ENCODE results near the gene CLSTN2.

The CLSTN2 gene

DNA sequence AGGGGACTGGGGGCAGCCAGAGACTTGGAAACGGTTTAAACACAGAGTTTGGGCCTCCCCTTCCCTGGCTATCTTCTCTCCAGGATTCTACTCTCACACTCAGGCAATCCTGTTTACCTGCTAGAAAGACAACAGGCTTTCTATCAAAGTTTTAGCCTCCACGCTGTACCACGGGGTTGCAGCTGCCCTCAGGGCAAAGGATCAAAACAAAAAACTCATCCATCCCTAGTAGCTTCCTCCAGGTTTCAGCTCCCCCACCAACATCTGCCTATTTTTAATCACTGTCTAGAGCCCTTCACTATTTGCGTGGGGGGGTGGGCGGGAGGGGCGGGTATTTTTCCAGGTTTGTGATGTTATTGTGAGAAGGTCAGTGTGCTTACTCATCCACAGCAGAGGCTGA, 456.1 kb downstream of the CLSTN2 start:
- FAIRE-seq = no peak
- DNase-seq (ENCODE audit: insufficient read length, low spot score) = no peak
- TF ChIP-seq SPI1 (IDR thresholded peaks at IDR 0.05; ENCODE audit: low read depth, low read length) (no peak), POLR2A (IDR thresholded peaks at IDR 0.05; ENCODE audit: low read depth, low read length) (no peak), PAX5 (IDR thresholded peaks at IDR 0.05; ENCODE audit: insufficient read depth, low read length, severe bottlenecking) (no peak), POLR2AphosphoS5 (IDR thresholded peaks at IDR 0.05; ENCODE audit: low read depth, low read length) (no peak), POU2F2 (IDR thresholded peaks at IDR 0.05; ENCODE audit: low read depth, low read length) (no peak), TAF1 (IDR thresholded peaks at IDR 0.05; ENCODE audit: low read depth, low read length) (no peak)

DNA sequence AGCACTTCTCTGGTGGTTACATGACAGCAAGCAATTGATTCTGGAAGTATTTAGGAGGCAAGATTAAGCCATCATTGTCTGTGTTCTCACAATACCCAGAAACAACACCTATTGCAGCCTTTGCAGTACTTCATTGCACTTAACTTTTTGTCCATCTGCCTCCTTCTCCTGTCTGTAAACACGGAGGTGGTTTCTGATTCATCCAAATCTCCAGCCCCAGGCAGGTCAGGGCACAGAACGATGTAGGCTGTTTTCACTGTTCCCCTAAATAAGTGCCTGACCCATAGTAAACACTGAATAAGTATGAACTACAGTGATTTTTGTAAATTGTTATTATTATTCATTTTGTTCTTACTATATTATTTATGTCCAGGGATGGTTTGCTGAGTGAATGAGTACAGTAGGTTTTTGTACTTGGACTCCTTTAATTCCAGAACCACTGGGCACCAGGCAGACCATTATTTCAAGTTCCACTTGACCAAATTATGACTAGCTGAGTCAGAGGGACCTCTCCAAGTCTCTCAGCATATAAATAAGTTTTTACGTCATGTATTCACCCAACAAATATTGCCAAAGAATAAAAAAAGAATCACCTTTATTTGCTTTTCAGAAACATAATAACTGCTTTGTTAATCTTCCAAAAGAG, 459.6 kb downstream of the CLSTN2 start:
- no peak for DNase-seq (ENCODE audit: insufficient read length, low spot score)
- no peak for TF ChIP-seq POLR2AphosphoS5 (IDR thresholded peaks at IDR 0.05; ENCODE audit: low read depth, low read length)
- no peak for TF ChIP-seq POLR2A (IDR thresholded peaks at IDR 0.05; ENCODE audit: low read depth, low read length)
- TF ChIP-seq TAF1 (IDR thresholded peaks at IDR 0.05; ENCODE audit: low read depth, low read length) = no peak
- TF ChIP-seq POU2F2 (IDR thresholded peaks at IDR 0.05; ENCODE audit: low read depth, low read length) = no peak
- FAIRE-seq = no peak

DNA sequence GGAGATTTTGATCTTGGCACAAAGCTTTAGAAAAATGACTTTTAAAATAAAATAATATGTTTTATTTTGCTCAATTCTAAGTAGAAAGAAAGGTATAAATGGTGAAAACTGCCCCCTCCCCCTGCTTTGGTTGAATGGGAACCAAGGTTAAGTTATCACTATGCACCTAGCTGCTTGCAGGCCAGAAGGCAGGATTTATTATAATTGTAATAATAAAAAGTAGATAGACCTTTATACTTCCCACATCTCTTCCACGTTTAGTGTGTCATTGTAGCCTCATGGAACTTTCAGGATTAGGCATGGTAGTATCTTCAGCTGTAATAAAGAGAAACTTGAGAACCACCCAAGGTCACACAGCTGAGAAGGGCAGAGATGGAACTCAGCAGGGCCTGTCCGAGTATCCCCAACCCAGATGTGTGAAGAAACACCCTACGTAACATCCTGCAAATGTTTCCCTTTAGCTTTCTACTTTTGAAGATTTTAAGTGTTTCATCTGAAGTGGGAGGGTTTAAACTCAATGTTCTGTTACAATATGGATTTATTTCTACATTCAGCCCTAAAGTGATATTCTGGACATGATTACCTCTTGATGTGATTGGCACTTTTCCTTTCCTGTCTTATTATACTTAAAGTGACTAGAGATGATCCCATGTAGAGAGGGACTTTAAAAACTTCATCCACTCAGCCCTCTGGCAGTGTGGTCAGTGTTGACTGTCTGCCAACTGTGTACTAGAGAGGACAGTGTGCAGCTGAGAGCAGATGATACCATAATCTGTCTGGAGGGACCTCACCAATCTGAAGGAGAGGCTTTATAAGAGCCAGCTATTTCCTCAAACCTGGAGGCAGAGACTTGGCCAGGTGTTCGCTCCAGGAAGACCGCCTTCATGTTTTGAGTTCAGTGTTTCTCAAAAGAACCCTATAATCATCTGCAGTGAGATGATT, 460.4 kb downstream of the CLSTN2 start:
- no peak for DNase-seq (ENCODE audit: insufficient read length, low spot score)
- no peak for TF ChIP-seq SPI1 (IDR thresholded peaks at IDR 0.05; ENCODE audit: low read depth, low read length)
- no peak for TF ChIP-seq TAF1 (IDR thresholded peaks at IDR 0.05; ENCODE audit: low read depth, low read length)
- TF ChIP-seq POLR2AphosphoS5 (IDR thresholded peaks at IDR 0.05; ENCODE audit: low read depth, low read length) = no peak
- TF ChIP-seq POU2F2 (IDR thresholded peaks at IDR 0.05; ENCODE audit: low read depth, low read length) = no peak
- no peak for TF ChIP-seq PAX5 (IDR thresholded peaks at IDR 0.05; ENCODE audit: insufficient read depth, low read length, severe bottlenecking)
- no peak for TF ChIP-seq POLR2A (IDR thresholded peaks at IDR 0.05; ENCODE audit: low read depth, low read length)
- no peak for FAIRE-seq

DNA sequence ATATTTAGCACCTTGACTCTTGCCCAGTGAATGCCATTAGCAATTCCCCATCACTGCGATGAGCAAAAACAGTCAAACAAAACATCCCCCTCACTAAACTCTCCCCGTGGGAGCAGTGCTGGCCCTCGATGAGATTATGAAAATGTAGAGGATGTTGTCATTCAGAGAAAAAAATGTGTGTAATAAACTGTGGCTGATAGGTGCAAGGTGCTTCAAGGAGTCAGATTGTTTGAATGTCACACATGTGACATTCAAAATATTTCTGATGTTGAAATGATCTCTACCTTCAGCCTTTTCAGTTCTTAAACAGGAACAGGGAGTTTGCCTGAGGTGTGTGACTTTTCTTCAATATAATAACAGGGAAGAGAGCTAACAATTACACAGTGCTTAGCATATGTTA, 461.1 kb downstream of the CLSTN2 start:
- TF ChIP-seq POU2F2 (IDR thresholded peaks at IDR 0.05; ENCODE audit: low read depth, low read length) = no peak
- no peak for TF ChIP-seq SPI1 (IDR thresholded peaks at IDR 0.05; ENCODE audit: low read depth, low read length)
- no peak for TF ChIP-seq PAX5 (IDR thresholded peaks at IDR 0.05; ENCODE audit: insufficient read depth, low read length, severe bottlenecking)
- TF ChIP-seq TAF1 (IDR thresholded peaks at IDR 0.05; ENCODE audit: low read depth, low read length) = no peak
- no peak for TF ChIP-seq POLR2A (IDR thresholded peaks at IDR 0.05; ENCODE audit: low read depth, low read length)
- no peak for TF ChIP-seq POLR2AphosphoS5 (IDR thresholded peaks at IDR 0.05; ENCODE audit: low read depth, low read length)
- FAIRE-seq (no peak), DNase-seq (ENCODE audit: insufficient read length, low spot score) (no peak)

DNA sequence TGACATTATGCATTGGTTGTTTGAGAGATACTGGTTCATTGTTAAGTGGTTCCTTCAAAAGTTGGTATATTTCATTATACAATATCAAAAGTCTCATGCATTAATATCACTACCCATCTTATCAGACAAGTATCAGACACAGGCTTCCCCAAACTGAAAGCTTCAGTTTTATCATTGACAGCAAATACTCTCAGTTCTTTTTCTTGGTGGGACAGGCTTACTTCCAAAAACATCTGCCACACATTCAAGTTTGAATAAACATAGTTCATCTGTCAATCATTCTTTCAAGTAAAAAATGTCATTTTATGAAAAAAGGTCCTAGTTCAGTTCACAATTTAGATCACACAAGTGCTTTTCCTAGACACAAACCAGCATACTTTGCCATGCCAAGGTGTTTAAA, 462.9 kb downstream of the CLSTN2 start:
- FAIRE-seq (no peak), DNase-seq (ENCODE audit: insufficient read length, low spot score) (no peak)
- TF ChIP-seq POLR2A (IDR thresholded peaks at IDR 0.05; ENCODE audit: low read depth, low read length) (no peak), POU2F2 (IDR thresholded peaks at IDR 0.05; ENCODE audit: low read depth, low read length) (no peak), TAF1 (IDR thresholded peaks at IDR 0.05; ENCODE audit: low read depth, low read length) (no peak), PAX5 (IDR thresholded peaks at IDR 0.05; ENCODE audit: insufficient read depth, low read length, severe bottlenecking) (no peak), SPI1 (IDR thresholded peaks at IDR 0.05; ENCODE audit: low read depth, low read length) (no peak), POLR2AphosphoS5 (IDR thresholded peaks at IDR 0.05; ENCODE audit: low read depth, low read length) (no peak)

DNA sequence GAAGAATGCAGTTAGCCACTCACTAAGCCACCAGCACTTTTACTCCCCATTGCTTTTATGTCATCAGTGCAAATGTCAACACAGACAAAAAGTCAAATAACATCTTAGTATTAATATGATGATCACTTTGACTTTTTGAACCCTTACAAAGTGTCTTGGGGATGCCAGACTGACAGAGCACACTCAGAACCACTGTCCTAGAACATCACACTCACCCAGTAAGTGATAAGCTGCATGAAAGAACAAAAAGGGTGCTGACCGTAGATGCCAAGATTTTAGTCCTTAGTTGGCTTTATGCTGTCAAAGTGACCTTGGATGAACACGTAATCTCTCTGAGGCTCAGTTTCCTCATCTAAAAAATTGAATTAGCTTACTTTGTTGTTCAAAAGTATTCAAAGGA, 463.4 kb downstream of the CLSTN2 start:
- FAIRE-seq (no peak), DNase-seq (ENCODE audit: insufficient read length, low spot score) (no peak)
- no peak for TF ChIP-seq SPI1 (IDR thresholded peaks at IDR 0.05; ENCODE audit: low read depth, low read length)

DNA sequence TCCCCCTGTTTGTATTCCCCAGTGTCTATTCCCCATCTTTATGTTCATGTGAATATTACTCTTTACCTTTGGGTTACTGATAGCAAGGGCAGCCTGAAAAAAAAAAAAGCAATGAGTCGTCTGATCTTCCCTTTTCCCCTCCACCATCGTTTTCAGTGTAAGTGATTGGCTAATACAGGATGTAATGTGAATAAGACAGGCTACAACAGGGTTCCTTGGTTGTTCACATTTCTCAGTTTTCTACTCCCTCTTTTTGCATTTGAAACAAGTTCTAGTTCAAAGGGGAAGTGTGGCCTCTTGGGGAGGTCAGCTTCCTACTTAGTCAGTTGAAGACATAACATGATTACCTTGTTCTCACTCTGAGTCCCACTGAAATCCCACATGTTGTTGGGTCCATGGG, 464.9 kb downstream of the CLSTN2 start:
- no peak for FAIRE-seq
- TF ChIP-seq PAX5 (IDR thresholded peaks at IDR 0.05; ENCODE audit: insufficient read depth, low read length, severe bottlenecking) = no peak
- TF ChIP-seq POLR2A (IDR thresholded peaks at IDR 0.05; ENCODE audit: low read depth, low read length) = no peak
- TF ChIP-seq SPI1 (IDR thresholded peaks at IDR 0.05; ENCODE audit: low read depth, low read length) = no peak
- no peak for TF ChIP-seq POU2F2 (IDR thresholded peaks at IDR 0.05; ENCODE audit: low read depth, low read length)
- no peak for TF ChIP-seq POLR2AphosphoS5 (IDR thresholded peaks at IDR 0.05; ENCODE audit: low read depth, low read length)
- no peak for TF ChIP-seq TAF1 (IDR thresholded peaks at IDR 0.05; ENCODE audit: low read depth, low read length)
- no peak for DNase-seq (ENCODE audit: insufficient read length, low spot score)

DNA sequence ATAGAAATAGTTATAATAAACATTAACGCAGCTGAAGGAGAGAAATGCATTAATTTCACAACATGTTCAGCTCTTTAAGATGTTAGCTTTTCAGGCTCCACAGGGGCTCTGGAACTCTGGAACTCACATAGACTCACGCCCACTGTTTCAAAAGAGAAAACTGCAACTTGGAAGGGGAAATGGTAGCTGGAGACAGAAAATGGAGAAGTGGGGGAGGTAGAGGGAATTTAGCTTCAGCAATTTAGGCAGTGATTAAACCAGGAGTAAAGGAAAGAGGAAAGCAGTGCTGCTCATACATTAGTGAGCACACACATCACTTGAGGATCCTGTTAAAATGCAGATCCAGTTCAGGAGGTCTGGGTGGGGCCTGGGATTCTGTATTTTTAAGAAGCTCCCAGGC, 468.1 kb downstream of the CLSTN2 start:
- no peak for FAIRE-seq
- TF ChIP-seq PAX5 (IDR thresholded peaks at IDR 0.05; ENCODE audit: insufficient read depth, low read length, severe bottlenecking) (no peak), POLR2A (IDR thresholded peaks at IDR 0.05; ENCODE audit: low read depth, low read length) (no peak), POU2F2 (IDR thresholded peaks at IDR 0.05; ENCODE audit: low read depth, low read length) (no peak), SPI1 (IDR thresholded peaks at IDR 0.05; ENCODE audit: low read depth, low read length) (no peak), POLR2AphosphoS5 (IDR thresholded peaks at IDR 0.05; ENCODE audit: low read depth, low read length) (no peak), TAF1 (IDR thresholded peaks at IDR 0.05; ENCODE audit: low read depth, low read length) (no peak)
- no peak for DNase-seq (ENCODE audit: insufficient read length, low spot score)

DNA sequence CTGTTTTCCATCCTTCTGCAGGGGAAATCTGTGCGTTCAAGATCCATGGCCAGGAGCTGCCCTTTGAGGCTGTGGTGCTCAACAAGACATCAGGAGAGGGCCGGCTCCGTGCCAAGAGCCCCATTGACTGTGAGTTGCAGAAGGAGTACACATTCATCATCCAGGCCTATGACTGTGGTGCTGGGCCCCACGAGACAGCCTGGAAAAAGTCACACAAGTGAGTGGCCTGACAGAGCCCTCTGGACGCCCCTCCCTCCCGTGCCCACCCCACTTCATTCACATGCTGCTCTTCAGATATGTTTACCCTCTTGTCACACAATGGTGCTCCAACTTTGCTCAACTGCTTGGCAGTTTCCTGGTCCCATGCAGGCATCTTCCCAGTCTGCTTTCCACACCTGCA, 468.6 kb downstream of the CLSTN2 start:
- TF ChIP-seq SPI1 (IDR thresholded peaks at IDR 0.05; ENCODE audit: low read depth, low read length) (no peak), PAX5 (IDR thresholded peaks at IDR 0.05; ENCODE audit: insufficient read depth, low read length, severe bottlenecking) (no peak), POLR2AphosphoS5 (IDR thresholded peaks at IDR 0.05; ENCODE audit: low read depth, low read length) (no peak), POLR2A (IDR thresholded peaks at IDR 0.05; ENCODE audit: low read depth, low read length) (no peak), TAF1 (IDR thresholded peaks at IDR 0.05; ENCODE audit: low read depth, low read length) (no peak), POU2F2 (IDR thresholded peaks at IDR 0.05; ENCODE audit: low read depth, low read length) (no peak)
- DNase-seq (ENCODE audit: insufficient read length, low spot score) = no peak
- FAIRE-seq = no peak
